Endothelial cell of umbilical vein (primary cell): ENCODE data around the gene RAPGEF3. TPM values are rescaled to one million over a fixed set of nuclear protein-coding genes. Genes with fewer than 3 reads are reported as not detected.

Experiments used
- BruUV-seq: library from RNA; stranded (reverse); fragments of 400-500 nt; replicated peaks from 2 replicates; lab custom pipeline; 2021; lab: Mats Ljungman, UMichigan
- CTCF ChIA-PET: fragments of 300-600, 350-600 bp; sonication (Branson Sonifier 250); formaldehyde crosslinking; loops from one replicate; lab custom pipeline; 2021; ENCODE audit warnings: antibody characterized with exemption, inconsistent platforms; lab: Charles Lee
- POLR2A ChIA-PET: fragments of 300-600, 350-600 bp; sonication (Branson Sonifier 250); formaldehyde crosslinking; loops from one replicate; lab custom pipeline; 2021; ENCODE audit warnings: antibody characterized with exemption, inconsistent platforms; lab: Charles Lee
- DNase-seq: peaks from one replicate; pipeline ENCODE4 v3.0.0-alpha.2; 2011; ENCODE audit warnings: low read depth, low spot score
- FAIRE-seq: peaks from 2 replicates; lab custom pipeline; 2011; peaks lifted over from hg19 to GRCh38; lab: Jason Lieb, UNC
- H2AFZ ChIP-seq: 2 replicates; pipeline ENCODE4 v1.6.0; 2012; ENCODE audit warnings: low read depth, low read length, control low read depth, inconsistent platforms
- H3K27ac ChIP-seq: 2 replicates; pipeline ENCODE4 v1.5.1; 2011; ENCODE audit warnings: low read depth, mild to moderate bottlenecking, control low read depth, low read length, moderate library complexity; ENCODE audit not compliant: insufficient read depth
- H3K27me3 ChIP-seq, 2 experiments: 2 replicates each; pipeline versions ENCODE4 v1.6.0 to v1.6.1; 2011; ENCODE audit warnings: low read length in 2 of 2, mixed read lengths in 1 of 2; ENCODE audit not compliant: control insufficient read depth in 2 of 2, insufficient read depth in 2 of 2
- H3K36me3 ChIP-seq, 2 experiments: 2 replicates in 1 of 2; 3 replicates in 1 of 2; pipeline ENCODE4 v1.5.1; 2011; ENCODE audit warnings: low read length in 2 of 2, mild to moderate bottlenecking in 1 of 2, moderate library complexity in 1 of 2; ENCODE audit not compliant: control insufficient read depth in 2 of 2, insufficient read depth in 2 of 2; ENCODE audit errors: extremely low read depth in 1 of 2
- H3K4me1 ChIP-seq: 3 replicates; pipeline ENCODE4 v1.5.1; 2011; ENCODE audit warnings: mild to moderate bottlenecking, low read length; ENCODE audit not compliant: control insufficient read depth, insufficient read depth; ENCODE audit errors: extremely low read depth
- H3K4me2 ChIP-seq: 2 replicates; pipeline ENCODE4 v1.6.1; 2011; ENCODE audit warnings: low read length, control low read depth, mixed read lengths; ENCODE audit not compliant: insufficient read depth
- H3K4me3 ChIP-seq, 3 experiments: fragments of 200-600 bp in 1 of 3; sonication (generic), shearing (Covaris generic) in 1 of 3; replicated peaks in 1 of 3; 2 replicates each; pipeline ENCODE4 v1.5.1; 2011 to 2016; ENCODE audit warnings: control low read depth in 3 of 3, low read length in 3 of 3, mild to moderate bottlenecking in 2 of 3, inconsistent platforms in 1 of 3, low read depth in 1 of 3, moderate library complexity in 1 of 3; ENCODE audit not compliant: insufficient read depth in 1 of 3
- H3K79me2 ChIP-seq: 2 replicates; pipeline ENCODE4 v1.6.0; 2012; ENCODE audit warnings: low read length, inconsistent platforms; ENCODE audit not compliant: control insufficient read depth, insufficient read depth
- H3K9ac ChIP-seq: replicated peaks from 2 replicates; pipeline ENCODE3; 2011; ENCODE audit warnings: low read length, control low read depth; ENCODE audit not compliant: insufficient read depth; ENCODE audit errors: extremely low read depth
- H3K9me1 ChIP-seq: replicated peaks from 3 replicates; pipeline ENCODE4 v1.6.0; 2011; ENCODE audit warnings: mild to moderate bottlenecking, low read length; ENCODE audit not compliant: control insufficient read depth, insufficient read depth; ENCODE audit errors: extremely low read depth
- H3K9me3 ChIP-seq: replicated peaks from 2 replicates; pipeline ENCODE4 v1.5.1; 2012; ENCODE audit warnings: low read length, inconsistent platforms; ENCODE audit not compliant: control insufficient read depth, insufficient read depth
- H4K20me1 ChIP-seq: replicated peaks from 2 replicates; pipeline ENCODE3; 2011; ENCODE audit warnings: mild to moderate bottlenecking, low read length; ENCODE audit not compliant: control insufficient read depth, insufficient read depth; ENCODE audit errors: extremely low read depth
- EZH2 ChIP-seq: IDR thresholded peaks from 2 replicates; pipeline ENCODE4 v1.6.1; 2012; ENCODE audit warnings: borderline replicate concordance, low read depth, mild to moderate bottlenecking, moderate library complexity, low read length, inconsistent platforms; ENCODE audit not compliant: severe bottlenecking
- FOS ChIP-seq: IDR thresholded peaks from 2 replicates; pipeline ENCODE4 v1.6.1; 2011; ENCODE audit warnings: mild to moderate bottlenecking, low read length, moderate library complexity, borderline replicate concordance; ENCODE audit not compliant: insufficient read depth
- GATA2 ChIP-seq: IDR thresholded peaks from 2 replicates; pipeline ENCODE4 v1.7.0; 2011; ENCODE audit warnings: low read depth, mild to moderate bottlenecking, moderate library complexity, mixed read lengths, low read length; ENCODE audit not compliant: insufficient read length, insufficient read depth
- JUN ChIP-seq: IDR thresholded peaks from 2 replicates; pipeline ENCODE4 v1.6.1; 2011; ENCODE audit warnings: borderline replicate concordance, low read depth; ENCODE audit not compliant: insufficient read length, insufficient read depth
- MYC ChIP-seq: IDR thresholded peaks from one replicate; pipeline ENCODE4 v1.6.1; 2011; ENCODE audit warnings: mild to moderate bottlenecking, low read depth, low read length
- POLR2A ChIP-seq: IDR thresholded peaks from 2 replicates; pipeline ENCODE4 v1.6.1; 2012; ENCODE audit warnings: low read depth, mild to moderate bottlenecking, control low read depth, low read length
- POLR2AphosphoS5 ChIP-seq: IDR thresholded peaks from 2 replicates; pipeline ENCODE4 v1.6.1; 2012; ENCODE audit warnings: low read depth, mild to moderate bottlenecking, control low read depth, low read length, moderate library complexity; ENCODE audit not compliant: insufficient read depth
- dilution Hi-C: fragments of 300-500 bp; cut with MboI; formaldehyde crosslinking; loops from one replicate; pipeline ENCODE4 v1.15.0; 2019; ENCODE audit warnings: low sequenced_read_pairs; ENCODE audit not compliant: extremely low pct_ligation_motif_present
- intact Hi-C: fragments of 100-400 bp; cut with micrococcal nuclease; formaldehyde crosslinking; loops from one replicate; pipeline ENCODE4 v1.10.0; 2022
- polyA plus RNA-seq, 4 experiments: library from polyadenylated mRNA; depleted of rRNA in 3 of 4; stranded (reverse) in 3 of 4; unstranded in 1 of 4; fragments of >200 nt; gene quantifications; 2 replicates each; pipeline versions ENCODE4 v1.2.1 to v1.2.3, GENCODE V29; 2011 to 2012; ENCODE audit warnings: missing spikeins in 1 of 4
- total RNA-seq: library from RNA; stranded (reverse); gene quantifications from 2 replicates; pipeline ENCODE4 v1.2.3, GENCODE V29; 2021
- TF ChIP-seq, protein P1 (sequence below), 2 donors: IDR thresholded peaks; 1 replicate in 1 of 2; 2 replicates in 1 of 2; pipeline ENCODE4 v1.5.1; 2011; ENCODE audit warnings: low read length in 2 of 2, mild to moderate bottlenecking in 2 of 2, moderate library complexity in 2 of 2, control low read depth in 1 of 2, inconsistent platforms in 1 of 2, low read depth in 1 of 2; ENCODE audit not compliant: insufficient read depth in 1 of 2; ENCODE audit errors: extremely low read depth in 1 of 2

The RAPGEF3 gene
- total and polyA plus RNA-seq, 2 donors (not counting 3 experiments of a cell fraction or from before 2014, with no cell fraction given), result 34.5 to 55.1 TPM

DNA sequence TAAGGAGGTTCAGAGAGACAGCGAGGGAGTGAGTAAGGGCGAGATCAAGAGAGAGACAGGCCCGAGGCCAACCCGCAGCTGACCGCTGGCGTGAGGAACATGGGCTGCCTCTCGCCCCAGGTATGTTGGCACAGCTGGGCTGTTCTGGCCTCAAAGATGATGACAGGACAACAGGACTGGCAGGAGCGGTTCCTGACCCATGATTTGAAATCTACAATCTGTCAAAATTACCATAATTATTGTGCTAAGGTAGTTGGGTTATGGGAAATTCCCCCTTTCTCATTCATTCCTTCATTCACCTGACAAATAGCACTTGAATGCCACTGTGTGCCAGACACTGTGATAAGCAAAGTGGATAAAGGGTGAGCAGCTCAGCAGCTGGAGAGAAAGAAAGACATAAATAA is 28.3 kb downstream of the RAPGEF3 start:
- Histone ChIP-seq H3K4me2 (no peak overlapping the region), H3K27ac (no peak overlapping the region), H3K9me1 (no peaks in the 10 kb centered on the region), H3K9me3 (no peaks in the 10 kb centered on the region), H4K20me1 (no peaks in the 10 kb centered on the region), H2AFZ (no peak overlapping the region), H3K27me3 (no peaks in the 10 kb centered on the region), H3K9ac (no peak overlapping the region), H3K79me2 (no peaks in the 10 kb centered on the region), H3K4me1 (no peaks in the 10 kb centered on the region), H3K36me3 (no peaks in the 10 kb centered on the region), H3K4me3 (no peak overlapping the region)
- dilution Hi-C loops (no loop called here), intact Hi-C loops (no loop called here)
- FAIRE-seq, result no peak
- no peak for DNase-seq
- TF ChIP-seq EZH2 (no peak), POLR2AphosphoS5 (no peak), MYC (no peak), JUN (no peak), FOS (no peak), POLR2A (no peak), GATA2 (no peak)
- TF ChIP-seq, protein P1, sequence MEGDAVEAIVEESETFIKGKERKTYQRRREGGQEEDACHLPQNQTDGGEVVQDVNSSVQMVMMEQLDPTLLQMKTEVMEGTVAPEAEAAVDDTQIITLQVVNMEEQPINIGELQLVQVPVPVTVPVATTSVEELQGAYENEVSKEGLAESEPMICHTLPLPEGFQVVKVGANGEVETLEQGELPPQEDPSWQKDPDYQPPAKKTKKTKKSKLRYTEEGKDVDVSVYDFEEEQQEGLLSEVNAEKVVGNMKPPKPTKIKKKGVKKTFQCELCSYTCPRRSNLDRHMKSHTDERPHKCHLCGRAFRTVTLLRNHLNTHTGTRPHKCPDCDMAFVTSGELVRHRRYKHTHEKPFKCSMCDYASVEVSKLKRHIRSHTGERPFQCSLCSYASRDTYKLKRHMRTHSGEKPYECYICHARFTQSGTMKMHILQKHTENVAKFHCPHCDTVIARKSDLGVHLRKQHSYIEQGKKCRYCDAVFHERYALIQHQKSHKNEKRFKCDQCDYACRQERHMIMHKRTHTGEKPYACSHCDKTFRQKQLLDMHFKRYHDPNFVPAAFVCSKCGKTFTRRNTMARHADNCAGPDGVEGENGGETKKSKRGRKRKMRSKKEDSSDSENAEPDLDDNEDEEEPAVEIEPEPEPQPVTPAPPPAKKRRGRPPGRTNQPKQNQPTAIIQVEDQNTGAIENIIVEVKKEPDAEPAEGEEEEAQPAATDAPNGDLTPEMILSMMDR (IDR thresholded peaks at IDR 0.05; ENCODE audit: extremely low read depth in 1 of 2, insufficient read depth in 1 of 2, low read depth in 1 of 2, low read length in 2 of 2), result no peak
- POLR2A ChIA-PET, result no interaction called here
- no TSS peak for BruUV-seq
- CTCF ChIA-PET, result interaction anchor here (4.7 to 5.9 kb wide), 2 partner anchors 12 to 36 kb away, joined by 30 to 35 read pairs; no protein-coding TSS in a partner anchor
